ENCODE data around the gene AIMP1. TPM values are rescaled to one million over a fixed set of nuclear protein-coding genes. Genes with fewer than 3 reads are reported as not detected.

AIMP1 gene
- total and polyA plus RNA-seq, 7 experiments from 2014 or later, result 44.2 to 79.0 (median 57.4) TPM

- Mint-ChIP-seq H3K27ac (peak overlapping the region in 2 of 9 donors; percentile 1 to 54), H3K9me3 (no peaks in the 10 kb centered on the region), H3K36me3 (peaks cover 12 to 59% (median 34%) of the 10 kb centered on the region in 5 donors), H3K27me3 (no peaks in the 10 kb centered on the region), H3K4me1 (peaks cover 0 to 26% (median 12%) of the 10 kb centered on the region in 7 donors), H3K4me3 (no peak overlapping the region)
- Histone ChIP-seq H3K36me3 (ENCODE audit: control insufficient read depth in 2 of 3, insufficient read depth in 3 of 3, low read length in 3 of 3) (peaks cover 0 to 14% (median 10%) of the 10 kb centered on the region in 3 experiments), H3K27ac (ENCODE audit: low read depth, low read length) (no peak overlapping the region), H3K27me3 (ENCODE audit: control insufficient read depth in 2 of 2, insufficient read depth in 2 of 2, low read length in 2 of 2) (no peaks in the 10 kb centered on the region), H3K9me3 (ENCODE audit: control insufficient read depth in 2 of 3, low read length in 3 of 3) (no peaks in the 10 kb centered on the region), H3K4me3 (ENCODE audit: low read length) (no peak overlapping the region), H3K4me1 (ENCODE audit: control insufficient read depth in 2 of 2, insufficient read depth in 2 of 2, low read length in 2 of 2) (no peaks in the 10 kb centered on the region)
- ATAC-seq, result no peak
- intact Hi-C loops (cut with micrococcal nuclease), result no loop called here
- POLR2A ChIA-PET, result interaction anchor here (0.5 to 1.2 kb wide), 2 partner anchors 13 to 47 kb away, joined by 3 to 6 read pairs; no protein-coding TSS in a partner anchor
- DNase-seq, result no peak
- CTCF ChIA-PET, result no interaction called here
Observed at GRCh38 chr4:106297245-106298035, 18.9 kb upstream of the AIMP1 start.

- no peak for ATAC-seq
- ChIA-PET POLR2A (no interaction called here), CTCF (no interaction called here)
Observed at GRCh38 chr4:106299977-106300376, 16.4 kb upstream of the AIMP1 start.

GRCh38 chr4:106301393-106302061, 14.8 kb upstream of the AIMP1 start:
- Mint-ChIP-seq H3K4me1 (peaks cover 0 to 45% (median 25%) of the 10 kb centered on the region in 7 donors), H3K27me3 (no peaks in the 10 kb centered on the region), H3K4me3 (no peak overlapping the region), H3K9me3 (no peaks in the 10 kb centered on the region), H3K36me3 (peaks cover 8 to 49% (median 31%) of the 10 kb centered on the region in 5 donors), H3K27ac (no peak overlapping the region)
- POLR2A ChIA-PET, result no interaction called here
- Histone ChIP-seq H3K27ac (ENCODE audit: low read depth, low read length) (no peak overlapping the region), H3K36me3 (ENCODE audit: control insufficient read depth in 2 of 3, insufficient read depth in 3 of 3, low read length in 3 of 3) (peaks cover 0 to 11% (median 9%) of the 10 kb centered on the region in 3 experiments), H3K27me3 (ENCODE audit: control insufficient read depth in 2 of 2, insufficient read depth in 2 of 2, low read length in 2 of 2) (no peaks in the 10 kb centered on the region), H3K9me3 (ENCODE audit: control insufficient read depth in 2 of 3, low read length in 3 of 3) (no peaks in the 10 kb centered on the region), H3K4me1 (ENCODE audit: control insufficient read depth in 2 of 2, insufficient read depth in 2 of 2, low read length in 2 of 2) (no peaks in the 10 kb centered on the region), H3K4me3 (ENCODE audit: low read length) (no peak overlapping the region)
- DNase-seq, result no peak
- CTCF ChIA-PET, result no interaction called here
- intact Hi-C loops (cut with micrococcal nuclease), result no loop called here
- no peak for ATAC-seq

More at GRCh38 chr4:106299977-106300376, 16.4 kb upstream of the AIMP1 start:
- Mint-ChIP-seq H3K27me3 (no peaks in the 10 kb centered on the region), H3K4me1 (peaks cover 0 to 38% (median 22%) of the 10 kb centered on the region in 7 donors), H3K9me3 (no peaks in the 10 kb centered on the region), H3K4me3 (no peak overlapping the region), H3K27ac (no peak overlapping the region), H3K36me3 (peaks cover 12 to 55% (median 37%) of the 10 kb centered on the region in 5 donors)
- intact Hi-C loops (cut with micrococcal nuclease), result no loop called here
- Histone ChIP-seq H3K27me3 (ENCODE audit: control insufficient read depth in 2 of 2, insufficient read depth in 2 of 2, low read length in 2 of 2) (no peaks in the 10 kb centered on the region), H3K9me3 (ENCODE audit: control insufficient read depth in 2 of 3, low read length in 3 of 3) (no peaks in the 10 kb centered on the region), H3K27ac (ENCODE audit: low read depth, low read length) (no peak overlapping the region), H3K4me1 (ENCODE audit: control insufficient read depth in 2 of 2, insufficient read depth in 2 of 2, low read length in 2 of 2) (no peaks in the 10 kb centered on the region), H3K4me3 (ENCODE audit: low read length) (no peak overlapping the region), H3K36me3 (ENCODE audit: control insufficient read depth in 2 of 3, insufficient read depth in 3 of 3, low read length in 3 of 3) (peaks cover 0 to 10% (median 8%) of the 10 kb centered on the region in 3 experiments)
- DNase-seq, result no peak

GRCh38 chr4:106302062-106302438, 14.3 kb upstream of the AIMP1 start:
- no peak for DNase-seq
- ChIA-PET POLR2A (no interaction called here), CTCF (no interaction called here)
- no peaks in the 10 kb centered on the region for H3K4me1 ChIP-seq (ENCODE audit: control insufficient read depth in 2 of 2, insufficient read depth in 2 of 2, low read length in 2 of 2)
- H3K36me3 ChIP-seq (ENCODE audit: control insufficient read depth in 2 of 3, insufficient read depth in 3 of 3, low read length in 3 of 3), result peaks cover 0 to 11% (median 9%) of the 10 kb centered on the region in 3 experiments
- no peak overlapping the region for H3K27ac ChIP-seq (ENCODE audit: low read depth, low read length)
- Mint-ChIP-seq H3K4me3 (no peak overlapping the region), H3K9me3 (no peaks in the 10 kb centered on the region), H3K36me3 (peaks cover 8 to 50% (median 30%) of the 10 kb centered on the region in 5 donors), H3K27ac (peak overlapping the region in 1 of 9 donors; percentile 78), H3K27me3 (no peaks in the 10 kb centered on the region), H3K4me1 (peaks cover 0 to 47% (median 27%) of the 10 kb centered on the region in 7 donors)
- H3K9me3 ChIP-seq (ENCODE audit: control insufficient read depth in 2 of 3, low read length in 3 of 3), result no peaks in the 10 kb centered on the region
- intact Hi-C loops (cut with micrococcal nuclease), result no loop called here
- no peaks in the 10 kb centered on the region for H3K27me3 ChIP-seq (ENCODE audit: control insufficient read depth in 2 of 2, insufficient read depth in 2 of 2, low read length in 2 of 2)
- H3K4me3 ChIP-seq (ENCODE audit: low read length), result no peak overlapping the region
- ATAC-seq, result no peak

- peaks cover 0 to 47% (median 31%) of the 10 kb centered on the region in 7 donors for H3K4me1 Mint-ChIP-seq
- no peaks in the 10 kb centered on the region for H3K27me3 Mint-ChIP-seq
- intact Hi-C loops (cut with micrococcal nuclease), result no loop called here
- no peaks in the 10 kb centered on the region for H3K9me3 ChIP-seq (ENCODE audit: control insufficient read depth in 2 of 3, low read length in 3 of 3)
- CTCF ChIA-PET, result no interaction called here
- H3K27ac ChIP-seq (ENCODE audit: low read depth, low read length), result no peak overlapping the region
- no peaks in the 10 kb centered on the region for H3K4me1 ChIP-seq (ENCODE audit: control insufficient read depth in 2 of 2, insufficient read depth in 2 of 2, low read length in 2 of 2)
- no peak for ATAC-seq
- peaks cover 0 to 11% (median 9%) of the 10 kb centered on the region in 3 experiments for H3K36me3 ChIP-seq (ENCODE audit: control insufficient read depth in 2 of 3, insufficient read depth in 3 of 3, low read length in 3 of 3)
- DNase-seq, result no peak
- no peak overlapping the region for H3K4me3 Mint-ChIP-seq
- no peaks in the 10 kb centered on the region for H3K27me3 ChIP-seq (ENCODE audit: control insufficient read depth in 2 of 2, insufficient read depth in 2 of 2, low read length in 2 of 2)
- H3K36me3 Mint-ChIP-seq, result peaks cover 8 to 48% (median 28%) of the 10 kb centered on the region in 5 donors
- peak overlapping the region in 1 of 9 donors; percentile 0 for H3K27ac Mint-ChIP-seq
- POLR2A ChIA-PET, result no interaction called here
- no peaks in the 10 kb centered on the region for H3K9me3 Mint-ChIP-seq
- no peak overlapping the region for H3K4me3 ChIP-seq (ENCODE audit: low read length)
Observed at GRCh38 chr4:106303548-106304281, 12.6 kb upstream of the AIMP1 start.

GRCh38 chr4:106304632-106305031, 11.7 kb upstream of the AIMP1 start:
- Histone ChIP-seq H3K27me3 (ENCODE audit: control insufficient read depth in 2 of 2, insufficient read depth in 2 of 2, low read length in 2 of 2) (no peaks in the 10 kb centered on the region), H3K27ac (ENCODE audit: low read depth, low read length) (no peak overlapping the region), H3K4me3 (ENCODE audit: low read length) (no peak overlapping the region), H3K36me3 (ENCODE audit: control insufficient read depth in 2 of 3, insufficient read depth in 3 of 3, low read length in 3 of 3) (peaks cover 0 to 11% (median 5%) of the 10 kb centered on the region in 3 experiments), H3K4me1 (ENCODE audit: control insufficient read depth in 2 of 2, insufficient read depth in 2 of 2, low read length in 2 of 2) (no peaks in the 10 kb centered on the region), H3K9me3 (ENCODE audit: control insufficient read depth in 2 of 3, low read length in 3 of 3) (no peaks in the 10 kb centered on the region)
- intact Hi-C loops (cut with micrococcal nuclease), result no loop called here
- peak overlapping the region in 1 of 9 donors; percentile 87 for H3K27ac Mint-ChIP-seq
- ATAC-seq, result no peak
- no peak for DNase-seq
- H3K27me3 Mint-ChIP-seq, result no peaks in the 10 kb centered on the region
- ChIA-PET CTCF (no interaction called here), POLR2A (no interaction called here)
- H3K4me3 Mint-ChIP-seq, result no peak overlapping the region
- peaks cover 8 to 48% (median 28%) of the 10 kb centered on the region in 5 donors for H3K36me3 Mint-ChIP-seq
- no peaks in the 10 kb centered on the region for H3K9me3 Mint-ChIP-seq
- peaks cover 0 to 49% (median 29%) of the 10 kb centered on the region in 7 donors for H3K4me1 Mint-ChIP-seq

Data from naive thymus-derived CD4-positive, alpha-beta T cell (primary cell).